ENCODE measurements around the gene ZC3H7B.
"Not testable (repeated sequence)": the region's sequence is repeated elsewhere in the genome, so short reads cannot be mapped to it uniquely, and the experiment has no call there.

ZC3H7B gene

DNA sequence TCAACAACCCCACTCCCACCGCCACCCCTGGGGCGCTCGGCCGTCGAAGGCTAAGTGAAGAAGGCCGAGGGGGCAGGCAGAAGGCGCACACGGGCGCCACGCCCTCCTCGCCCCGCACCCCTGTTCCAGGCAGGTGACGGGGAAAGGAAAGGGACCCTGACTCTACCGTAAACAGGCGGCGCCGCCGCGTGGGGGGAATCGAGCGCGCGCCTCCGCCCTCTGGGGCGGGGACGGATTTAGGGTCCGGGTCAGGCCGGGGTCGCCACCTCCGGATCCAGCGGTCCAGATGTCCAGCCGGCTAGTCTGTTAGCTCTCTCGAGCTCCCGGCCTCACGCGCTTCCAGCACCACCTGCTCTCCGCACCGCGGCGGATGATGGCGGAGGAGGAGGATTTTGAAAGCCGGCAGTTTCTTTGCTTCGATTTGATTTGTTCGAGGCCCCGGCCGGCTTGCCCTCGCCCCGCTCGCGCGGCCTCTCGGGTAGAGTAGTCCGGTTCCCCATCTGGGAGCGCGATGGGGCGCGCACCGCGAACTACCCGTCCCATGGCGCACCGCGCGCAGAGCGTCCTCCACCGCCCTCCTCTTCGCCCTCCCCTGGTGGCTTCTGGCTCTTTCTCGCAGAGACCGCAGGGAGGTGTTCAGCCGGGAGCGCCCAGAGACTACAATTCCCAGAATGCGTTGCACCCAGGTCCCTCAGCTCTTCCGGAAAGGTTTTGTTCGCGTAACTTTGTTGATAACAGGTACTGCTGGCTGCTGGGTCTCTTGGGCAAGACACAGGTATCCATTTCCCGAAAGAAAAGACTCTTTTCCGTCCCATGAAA is 15.3 kb upstream of the ZC3H7B start, which contains the start of gene RANGAP1:
TSS of gene RANGAP1 (minus strand) at position 368 of the 819 bp plus-strand sequence. CDS start 5,143 bp downstream, outside the sequence.
- DNase-seq = peak; percentile 99

DNA sequence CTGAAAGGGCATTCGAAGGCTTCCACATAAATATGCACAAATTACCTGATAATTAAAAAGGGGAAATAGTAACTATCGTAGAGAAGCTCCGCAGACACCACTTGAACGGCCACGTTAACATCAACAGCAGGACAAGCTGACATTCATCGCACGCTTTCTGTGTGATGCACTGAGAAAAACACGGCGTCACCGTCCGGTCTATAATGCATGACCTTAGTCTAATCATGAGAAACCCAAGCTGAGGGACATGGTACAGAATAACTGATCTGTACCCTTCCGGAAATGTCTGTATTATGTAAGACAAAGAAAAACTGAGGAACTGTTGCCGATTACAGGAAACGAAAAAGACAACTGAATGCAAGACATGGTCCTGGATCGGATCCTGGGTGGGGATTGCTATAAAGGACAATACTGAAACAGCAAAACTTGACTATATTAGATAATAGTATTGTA is 14.7 kb upstream of the ZC3H7B start:
- no peak for DNase-seq

DNA sequence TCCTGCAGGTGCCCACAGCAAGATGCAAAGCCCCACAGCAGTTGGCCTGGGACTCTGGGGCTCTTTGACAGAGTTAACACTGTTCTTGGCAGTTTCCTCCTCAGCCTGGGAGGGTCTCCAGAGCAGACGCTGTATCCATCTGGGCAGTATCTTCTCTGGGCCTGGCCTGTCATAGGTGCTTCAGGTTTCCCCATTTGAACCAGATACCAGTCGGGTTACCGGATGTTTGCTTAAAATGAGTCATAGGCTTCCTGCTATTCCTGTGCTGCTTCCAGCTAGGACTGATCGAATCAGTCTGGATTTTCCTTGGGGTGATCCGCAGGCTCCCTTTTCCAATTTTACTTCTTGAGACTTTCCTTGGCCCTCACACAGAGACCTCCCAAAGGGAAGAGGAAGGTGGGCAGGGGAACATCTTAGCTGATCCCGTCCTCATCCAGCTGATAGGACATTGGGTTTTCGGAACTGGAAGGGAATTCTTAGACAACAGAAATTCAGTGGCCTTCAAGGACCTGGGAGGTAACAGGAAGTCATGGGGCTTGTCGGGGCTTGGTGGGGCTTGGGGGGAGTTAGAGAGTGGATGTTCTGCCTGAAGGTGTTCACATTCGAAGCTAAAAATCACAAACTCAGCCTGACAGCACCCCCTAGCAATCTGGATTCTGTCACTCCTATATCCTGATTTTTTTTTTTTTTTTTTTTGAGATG is 12.9 kb upstream of the ZC3H7B start:
- DNase-seq = peak; percentile 87

DNA sequence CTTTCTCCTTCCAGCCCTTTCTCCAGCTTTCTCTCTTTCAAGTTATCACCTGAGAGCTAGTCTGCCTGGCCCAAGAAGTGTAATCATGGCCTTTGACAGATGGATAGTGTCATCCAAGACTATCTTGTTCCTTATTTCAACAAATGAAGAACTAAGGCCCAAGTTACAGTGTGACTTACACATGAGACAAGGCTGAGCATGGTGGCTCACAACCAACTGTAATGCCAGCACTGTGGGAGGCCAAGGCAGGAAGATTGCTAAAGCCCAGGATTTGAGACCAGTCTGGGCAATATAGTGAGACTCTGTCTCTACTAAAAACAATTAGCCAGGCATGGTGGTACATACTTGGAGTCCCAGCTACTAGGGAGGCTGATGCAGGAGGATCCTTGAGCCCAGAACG is 11.7 kb upstream of the ZC3H7B start:
- DNase-seq = no peak

DNA sequence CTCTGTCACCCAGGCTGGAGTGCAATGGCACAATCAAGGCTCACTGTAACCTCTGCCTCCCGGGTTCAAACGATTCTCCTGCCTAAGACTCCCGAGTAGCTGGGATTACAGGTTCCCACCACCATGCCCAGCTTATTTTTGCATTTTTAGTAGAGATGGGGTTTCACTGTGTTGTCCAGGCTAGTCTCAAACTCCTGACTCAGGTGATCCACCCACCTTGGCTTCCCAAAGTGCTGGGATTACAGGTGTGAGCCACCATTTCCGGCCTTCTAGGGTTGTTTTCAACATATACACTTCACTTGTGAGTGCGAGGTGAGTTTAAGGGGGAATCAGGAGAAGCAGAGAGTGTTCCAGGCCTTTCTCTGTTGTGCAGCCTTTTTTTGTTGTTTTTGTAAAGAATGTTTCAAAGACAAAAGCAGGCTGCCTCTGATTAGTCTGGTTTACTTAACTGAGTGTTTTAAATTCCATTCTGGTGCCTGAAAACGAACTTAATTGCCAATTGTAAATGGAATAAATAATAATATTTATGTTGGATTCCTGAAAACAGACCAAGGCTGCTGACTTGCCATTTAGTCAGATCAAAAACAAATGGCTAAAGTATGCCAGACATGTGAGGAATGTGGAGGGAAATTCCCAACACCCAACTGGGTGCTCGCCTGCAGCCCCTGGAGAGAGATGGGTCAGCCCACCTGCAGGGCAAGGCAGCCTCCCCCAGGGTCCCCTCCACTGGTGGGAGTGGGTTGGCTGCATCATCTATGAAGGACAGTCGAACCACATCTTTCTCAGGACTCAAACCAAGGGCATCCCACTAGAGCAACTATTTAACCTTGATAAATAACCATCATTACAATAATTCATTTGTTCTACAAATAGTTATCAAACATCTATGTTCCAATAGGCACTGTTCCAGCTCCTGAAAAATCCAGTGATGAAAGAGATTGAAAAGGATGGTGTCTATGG is 10.8 kb upstream of the ZC3H7B start:
- no peak for DNase-seq

DNA sequence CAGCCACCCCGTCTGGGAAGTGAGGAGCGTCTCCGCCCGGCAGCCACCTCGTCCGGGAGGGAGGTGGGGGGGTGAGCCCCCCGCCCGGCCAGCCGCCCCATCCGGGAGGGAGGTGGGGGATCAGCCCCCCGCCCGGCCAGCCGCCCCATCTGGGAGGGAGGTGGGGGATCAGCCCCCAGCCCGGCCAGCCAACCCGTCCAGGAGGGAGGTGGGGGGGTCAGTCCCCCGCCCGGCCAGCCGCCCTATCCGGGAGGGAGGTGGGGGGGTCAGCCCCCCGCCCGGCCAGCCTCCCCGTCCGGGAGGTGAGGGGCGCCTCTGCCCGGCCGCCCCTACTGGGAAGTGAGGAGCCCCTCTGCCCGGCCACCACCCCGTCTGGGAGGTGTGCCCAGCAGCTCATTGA is 6.5 kb upstream of the ZC3H7B start:
- DNase-seq = not testable (repeated sequence)

DNA sequence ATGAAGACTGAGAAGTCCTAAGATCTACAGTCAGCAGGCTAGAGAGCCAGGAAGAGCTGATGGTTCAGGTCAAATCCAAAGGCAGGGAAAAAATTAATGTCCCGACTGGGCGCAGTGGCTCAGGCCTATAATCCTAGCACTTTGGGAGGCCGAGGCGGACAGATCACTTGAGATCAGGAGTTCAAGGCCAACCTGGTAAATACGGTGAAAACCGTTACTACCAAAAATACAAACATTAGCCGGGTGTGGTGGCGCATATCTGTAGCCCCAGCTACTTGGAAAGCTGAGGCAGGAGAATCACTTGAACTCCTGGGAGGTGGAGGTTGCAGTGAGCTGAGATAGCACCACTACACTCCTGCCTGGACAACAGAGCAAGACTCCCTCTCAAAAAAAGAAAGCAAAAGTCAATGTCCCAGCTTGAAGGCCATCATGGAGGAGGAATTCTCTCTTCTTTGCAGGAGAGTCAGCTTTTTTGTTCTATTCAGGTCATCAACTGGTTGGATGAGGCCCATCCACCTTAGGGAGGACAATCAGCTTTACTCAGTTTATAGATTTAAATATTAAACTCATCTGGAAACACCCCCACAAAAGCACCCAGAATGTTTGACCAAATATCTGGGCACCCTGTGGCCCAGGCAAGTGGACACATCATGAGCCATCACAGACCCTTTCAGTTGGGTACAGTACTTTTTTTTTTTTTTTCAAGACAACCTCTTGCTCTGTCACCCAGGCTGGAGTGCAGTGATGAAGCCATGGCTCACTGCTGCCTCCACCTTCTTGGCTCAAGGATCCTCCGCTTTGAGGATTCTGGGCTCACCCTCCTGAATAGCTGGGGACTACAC is 4.3 kb upstream of the ZC3H7B start:
- no peak for DNase-seq

DNA sequence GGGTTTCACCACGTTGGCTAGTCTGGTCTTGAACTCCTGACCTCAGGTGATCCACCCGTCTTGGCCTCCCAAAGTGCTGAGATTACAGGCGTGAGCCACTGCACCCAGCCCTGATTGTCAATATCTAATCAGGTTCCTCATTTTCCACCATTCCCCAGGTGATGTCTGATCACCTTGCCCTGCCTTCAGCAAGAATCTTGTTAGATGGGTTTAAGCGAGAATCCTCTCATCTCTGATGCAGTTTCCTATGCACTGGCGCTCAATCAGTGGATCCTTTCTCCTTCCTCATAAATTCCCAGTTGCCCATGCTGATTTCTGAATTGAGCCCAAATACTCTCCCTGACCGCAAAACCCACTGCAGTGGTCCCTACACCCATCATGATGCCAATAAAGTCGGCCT is 664 bp upstream of the ZC3H7B start:
- DNase-seq = no peak

DNA sequence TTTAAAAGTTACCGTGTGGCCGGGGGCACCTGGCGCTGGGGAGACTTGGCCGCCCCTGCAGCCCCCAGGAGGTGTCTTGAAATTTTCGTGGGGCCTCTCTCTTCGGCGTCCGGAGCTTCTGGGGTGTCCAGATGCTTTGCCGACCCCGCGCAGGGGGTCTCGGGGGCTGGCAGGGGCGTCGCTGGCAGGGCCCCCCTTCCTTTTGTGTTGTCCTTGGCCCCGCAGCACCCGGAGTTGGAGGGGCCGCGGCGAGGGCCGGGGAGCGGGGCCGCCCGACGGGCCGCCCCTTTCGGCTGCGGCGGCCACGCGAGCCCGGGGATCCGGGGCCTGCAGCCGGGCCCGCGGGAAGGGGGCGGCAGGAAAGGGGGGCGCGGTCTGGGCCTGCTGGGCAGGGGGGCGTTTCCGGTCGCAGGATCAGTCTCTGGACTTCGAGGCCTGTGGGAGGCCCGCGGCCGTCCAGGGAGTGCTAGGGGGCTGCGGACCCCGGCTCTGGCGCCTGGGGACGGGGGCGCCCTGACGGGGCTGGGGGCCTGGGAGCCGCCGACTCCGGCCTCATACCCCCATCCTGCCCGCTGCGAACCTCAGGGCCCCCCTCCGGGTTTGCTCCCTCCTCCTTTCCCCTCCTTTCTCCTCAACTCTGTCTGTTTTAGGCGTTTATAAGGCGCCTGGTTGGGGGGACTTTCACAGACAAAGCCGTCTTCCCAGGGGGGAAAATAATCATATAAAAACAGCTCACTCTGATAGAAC is 869 bp downstream of the ZC3H7B start:
- no peak for DNase-seq

DNA sequence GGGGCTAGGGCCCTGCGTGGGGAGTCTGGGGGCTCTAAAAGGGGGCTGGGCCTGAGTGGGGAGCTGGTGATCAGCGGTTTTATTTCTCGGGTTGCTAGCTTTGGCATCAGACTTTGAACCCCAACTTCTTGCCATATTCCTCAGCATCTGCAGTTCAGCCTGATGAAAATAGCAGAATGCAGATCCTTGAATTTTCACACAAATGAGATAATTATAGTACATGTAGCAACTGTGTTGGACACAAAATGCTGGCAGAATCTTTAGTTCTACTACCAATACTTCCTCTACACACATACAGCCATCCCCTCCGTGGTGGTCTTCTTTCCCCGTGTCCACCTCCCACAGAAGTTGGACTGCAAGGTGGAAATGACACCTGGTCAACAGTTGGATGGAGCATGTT is 1.5 kb downstream of the ZC3H7B start:
- DNase-seq = no peak

DNA sequence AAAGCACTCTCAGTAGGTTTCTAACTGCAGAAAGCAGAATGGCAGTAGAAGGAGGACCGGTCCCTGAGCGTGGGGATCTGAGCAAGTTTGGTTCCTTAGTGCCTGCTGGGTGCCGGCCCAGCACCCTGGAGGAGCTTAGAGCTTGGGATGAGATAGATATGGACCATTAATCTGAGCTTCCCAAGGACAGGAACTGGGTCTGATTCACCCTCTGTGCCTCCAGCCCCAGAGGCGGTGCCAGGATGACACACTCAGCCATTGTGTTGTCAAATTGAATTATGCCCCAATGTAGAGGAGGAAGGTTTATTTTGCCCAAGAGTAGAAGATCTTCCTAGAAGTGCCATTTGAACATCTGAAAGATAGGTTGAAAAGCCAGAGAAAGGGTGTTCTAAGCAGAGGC is 4.3 kb downstream of the ZC3H7B start:
- DNase-seq = no peak

DNA sequence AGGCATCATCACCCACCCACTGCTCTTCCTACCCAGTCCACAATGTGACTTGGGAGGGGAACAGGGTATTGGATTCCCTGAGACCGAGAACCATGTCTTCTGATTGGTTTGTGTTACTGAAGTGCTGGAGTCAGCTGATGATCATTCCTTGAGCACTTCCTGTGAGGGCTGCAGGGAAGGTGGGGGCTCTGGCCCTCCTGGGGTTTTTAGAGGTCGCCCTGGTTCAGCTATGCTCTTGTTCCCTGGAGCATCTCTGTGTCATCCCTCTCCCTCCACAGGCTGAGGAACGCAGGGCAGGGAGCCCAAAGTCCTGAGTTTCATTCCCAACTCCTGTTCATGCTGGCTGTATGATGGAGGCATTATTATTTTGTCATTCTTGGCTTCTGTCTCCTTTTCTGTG is 6.7 kb downstream of the ZC3H7B start:
- no peak for DNase-seq

DNA sequence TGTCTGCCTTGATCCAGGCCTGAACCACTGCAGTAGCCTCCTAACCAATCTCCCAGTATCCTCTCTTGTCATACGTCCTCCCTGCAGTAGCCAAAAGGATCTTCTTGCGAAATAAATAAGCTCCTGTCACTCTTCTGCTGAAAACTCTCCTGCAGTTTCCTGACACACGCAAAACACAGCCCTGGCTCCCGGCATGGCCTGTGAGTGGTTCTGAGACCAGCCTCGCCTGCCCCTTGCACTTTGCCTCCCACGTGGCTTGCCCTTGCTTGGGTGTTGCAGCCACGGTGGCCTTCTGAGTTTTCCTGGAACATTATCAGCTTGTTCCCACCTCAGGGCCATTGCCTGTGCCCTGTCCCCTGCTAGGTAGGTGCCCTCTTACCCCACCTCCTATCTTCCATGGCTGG is 7.2 kb downstream of the ZC3H7B start:
- no peak for DNase-seq

DNA sequence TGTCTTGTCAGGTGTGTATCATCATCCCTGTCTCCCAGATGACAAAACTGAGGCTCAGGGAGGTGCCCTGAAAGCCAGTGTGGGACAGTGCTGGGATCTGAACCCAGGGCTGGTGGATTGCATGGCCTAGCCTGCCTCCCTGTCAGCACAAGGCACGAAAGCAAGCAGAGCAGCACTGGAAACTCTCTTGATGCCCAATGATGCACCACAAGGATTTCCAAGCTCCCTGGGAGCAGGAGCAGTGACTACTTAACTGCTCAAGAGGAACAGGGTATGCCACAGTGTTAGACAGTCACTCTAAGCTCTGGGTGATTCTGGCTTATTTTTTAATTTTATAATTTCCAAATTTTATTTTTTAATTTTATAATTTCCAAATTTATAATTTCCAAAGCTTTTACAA is 9.0 kb downstream of the ZC3H7B start:
- no peak for DNase-seq

DNA sequence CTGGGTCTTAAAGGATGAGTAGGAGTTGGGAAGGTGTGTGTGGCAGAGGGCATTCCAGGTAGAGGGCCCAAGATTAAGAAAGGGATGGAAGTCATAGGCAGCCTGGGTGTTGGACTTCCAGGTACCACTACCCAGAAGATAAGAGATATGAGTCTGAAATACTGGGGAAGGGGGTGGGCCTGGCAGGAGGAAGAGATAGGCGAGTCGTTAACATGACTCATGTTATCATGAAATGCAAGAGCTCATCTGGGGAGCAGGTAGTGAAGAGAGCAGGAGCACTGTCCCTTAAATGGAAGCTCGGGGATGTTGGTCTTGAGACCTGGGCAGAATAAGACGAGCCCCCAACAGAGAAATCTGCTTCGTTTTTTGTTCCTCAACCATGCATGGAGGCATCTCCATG is 10.2 kb downstream of the ZC3H7B start:
- DNase-seq = no peak

DNA sequence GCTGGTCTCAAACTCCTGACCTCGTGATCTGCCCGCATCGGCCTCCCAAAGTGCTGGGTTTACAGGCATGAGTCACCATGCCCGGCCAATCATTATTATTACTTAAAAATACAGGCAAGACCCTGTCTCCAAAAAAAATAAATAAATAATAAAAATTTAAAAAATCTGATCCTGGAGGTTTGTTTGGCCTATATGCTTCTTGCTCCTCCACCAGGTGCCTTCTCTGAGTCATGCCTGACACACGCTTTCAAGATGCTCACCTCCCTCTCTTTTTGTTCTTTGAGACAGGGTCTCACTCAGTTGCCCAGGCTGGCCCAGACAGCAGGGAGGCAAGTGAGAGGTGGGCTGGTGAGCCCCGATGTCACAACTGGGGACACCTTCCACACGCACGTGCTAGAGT is 13.5 kb downstream of the ZC3H7B start:
- no peak for DNase-seq

DNA sequence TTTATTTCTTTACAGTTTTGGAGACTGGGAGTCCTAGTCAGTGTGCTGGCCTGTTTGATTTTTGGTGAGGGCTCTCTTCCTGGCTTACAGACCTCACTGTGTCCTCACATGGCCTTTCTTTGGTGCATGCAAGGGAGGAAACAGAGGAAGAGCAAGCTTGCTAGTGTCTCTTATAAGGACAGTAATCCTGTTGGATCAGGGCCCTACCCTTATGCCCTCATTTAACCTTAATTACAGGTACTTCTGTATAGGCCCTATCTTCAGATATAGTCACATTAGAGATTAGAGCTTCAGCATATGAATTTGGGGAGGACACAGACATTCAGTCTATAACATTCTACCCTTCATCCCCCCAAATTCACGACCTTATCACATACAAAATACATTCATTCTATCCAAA is 14.3 kb downstream of the ZC3H7B start:
- DNase-seq = no peak

DNA sequence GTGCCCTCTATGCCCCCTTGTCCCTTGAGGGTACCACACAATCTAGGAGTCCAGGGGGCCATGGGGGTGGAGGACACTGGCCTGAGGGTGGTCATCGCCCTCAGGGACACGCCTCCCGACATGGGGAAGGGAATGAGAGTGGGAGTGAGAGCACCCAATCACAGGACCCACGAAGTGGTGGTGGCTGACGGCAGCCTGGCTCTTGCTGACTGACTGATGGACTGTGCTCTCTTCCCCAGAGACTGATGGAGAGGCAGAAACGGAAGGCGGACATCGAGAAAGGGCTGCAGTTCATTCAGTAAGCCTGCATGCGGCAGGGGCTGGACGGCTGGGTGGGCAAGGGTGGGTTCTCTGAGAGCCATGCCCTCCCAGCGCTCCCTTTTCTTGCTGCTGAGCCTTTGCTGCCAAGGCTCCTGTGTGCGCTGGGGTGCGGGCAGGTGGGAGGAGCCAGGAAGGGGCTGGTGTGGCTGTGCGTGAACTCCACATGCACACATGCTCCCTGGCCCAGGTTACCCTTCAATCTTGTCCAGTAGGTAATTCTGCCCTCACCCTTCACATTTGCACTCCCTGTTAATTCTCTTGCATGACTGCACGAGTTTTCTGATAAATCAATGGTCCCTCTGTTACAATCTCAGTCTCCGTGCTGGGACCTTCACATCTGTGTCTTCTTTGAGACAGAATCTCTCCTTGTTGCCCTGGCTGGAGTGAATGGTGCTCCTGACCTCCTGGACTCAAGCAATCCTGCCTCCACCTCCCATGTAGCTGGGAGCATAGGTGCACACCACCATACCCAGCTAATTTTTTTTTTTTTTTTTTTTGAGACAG is 19.3 kb downstream of the ZC3H7B start:
- DNase-seq = no peak

DNA sequence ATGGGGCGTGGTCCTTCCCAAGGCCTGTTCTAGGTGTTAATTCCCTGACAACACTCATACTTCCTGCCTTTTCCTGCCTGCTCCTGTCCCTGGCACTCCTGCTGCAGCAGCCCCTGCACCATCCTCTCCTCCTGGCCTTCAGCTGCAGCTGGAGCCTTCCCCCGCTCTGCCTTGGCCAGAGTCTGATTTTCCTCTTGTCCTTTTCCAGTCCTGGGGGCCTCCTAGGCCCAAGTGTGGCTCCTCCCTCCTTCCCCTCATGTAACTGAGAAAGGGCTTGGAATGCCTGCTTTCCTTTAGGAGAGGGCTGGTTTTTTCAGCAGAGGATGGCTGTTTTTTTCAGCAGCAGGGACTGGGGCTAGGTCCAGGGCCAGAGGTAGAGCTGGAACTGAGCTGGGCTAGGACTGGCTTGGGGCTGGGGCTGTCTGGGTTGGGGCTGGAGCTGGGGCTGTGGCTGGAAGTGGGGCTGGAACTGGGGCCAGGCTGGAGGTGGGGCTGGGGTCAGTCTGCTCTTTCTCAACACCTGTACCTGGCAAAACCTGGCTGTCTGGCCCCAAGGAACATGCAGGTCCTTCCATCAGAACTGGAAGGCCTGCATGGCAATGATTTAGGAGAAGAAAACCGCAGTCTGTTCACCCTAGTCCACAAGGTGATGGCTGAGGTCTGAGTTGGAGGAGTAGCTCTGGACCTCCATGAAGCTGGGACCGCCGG is 23.6 kb downstream of the ZC3H7B start:
- DNase-seq = no peak

DNA sequence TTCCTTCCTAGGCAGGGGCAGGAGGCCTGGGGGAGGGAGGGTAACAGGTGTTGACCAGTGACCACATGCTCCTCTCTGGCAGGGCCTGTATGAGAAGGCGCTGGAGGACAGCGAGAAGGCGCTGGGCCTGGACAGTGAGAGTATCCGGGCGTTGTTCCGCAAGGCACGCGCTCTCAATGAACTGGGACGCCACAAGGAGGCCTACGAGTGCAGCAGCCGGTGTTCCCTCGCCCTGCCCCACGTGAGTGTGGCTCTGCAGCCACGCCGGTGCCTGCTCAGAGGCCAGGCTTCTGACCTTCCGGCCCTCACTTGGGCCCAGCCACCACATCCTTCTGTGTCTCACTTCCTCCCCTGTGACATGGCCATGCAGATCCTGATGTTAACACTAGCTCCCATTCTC is 25.8 kb downstream of the ZC3H7B start:
- DNase-seq = no peak
